Loucy (cell line): ENCODE results near the gene TNFRSF25.

Experiments
- H2AFZ ChIP-seq: fragments of 200-600 bp; sonication (generic); 2 replicates; pipeline ENCODE4 v1.6.0; 2016; ENCODE audit warnings: antibody characterized with exemption, mild to moderate bottlenecking, low read length, moderate library complexity
- H3F3A ChIP-seq: fragments of 200-600 bp; 2 replicates; pipeline ENCODE4 v1.6.0; 2016; ENCODE audit warnings: antibody characterized with exemption, low read depth, mild to moderate bottlenecking
- H3K27me3 ChIP-seq: fragments of 200-600 bp; sonication (generic); 2 replicates; pipeline ENCODE4 v1.6.1; 2014; ENCODE audit warnings: low read length, mild to moderate bottlenecking; ENCODE audit not compliant: insufficient read depth, poor library complexity, severe bottlenecking
- H3K36me3 ChIP-seq: fragments of 200-600 bp; sonication (generic); 2 replicates; pipeline ENCODE4 v1.6.1; 2016; ENCODE audit warnings: low read length; ENCODE audit not compliant: insufficient read depth
- H3K4me1 ChIP-seq: fragments of 200-600 bp; sonication (generic); 2 replicates; pipeline ENCODE4 v1.5.1; 2014; ENCODE audit warnings: low read length, mild to moderate bottlenecking; ENCODE audit not compliant: insufficient read depth, poor library complexity, severe bottlenecking
- H3K4me2 ChIP-seq: fragments of 200-600 bp; sonication (generic); 2 replicates; pipeline ENCODE4 v1.6.0; 2014; ENCODE audit warnings: antibody characterized with exemption, low read length, low read depth, mild to moderate bottlenecking; ENCODE audit not compliant: poor library complexity, severe bottlenecking
- H3K4me3 ChIP-seq: fragments of 200-600 bp; sonication (generic); 2 replicates; pipeline ENCODE4 v1.5.1; 2014; ENCODE audit warnings: low read length, mild to moderate bottlenecking, mixed read lengths; ENCODE audit not compliant: poor library complexity, severe bottlenecking
- H3K79me2 ChIP-seq: fragments of 200-600 bp; sonication (generic); 2 replicates; pipeline ENCODE4 v1.6.1; 2014; ENCODE audit warnings: low read length; ENCODE audit not compliant: insufficient read depth
- H3K9ac ChIP-seq: fragments of 200-600 bp; sonication (generic); 2 replicates; pipeline ENCODE4 v1.6.0; 2014; ENCODE audit warnings: mild to moderate bottlenecking, low read depth, low read length, moderate library complexity; ENCODE audit not compliant: poor library complexity, severe bottlenecking
- H3K9me2 ChIP-seq: fragments of 200-600 bp; sonication (generic); replicated peaks from 2 replicates; pipeline ENCODE4 v1.6.1; 2016; ENCODE audit warnings: low read depth, low read length, mixed read lengths
- H3K9me3 ChIP-seq: fragments of 200-600 bp; sonication (generic); 2 replicates; pipeline ENCODE4 v1.6.1; 2014; ENCODE audit warnings: mild to moderate bottlenecking, antibody characterized with exemption, low read length, low read depth; ENCODE audit not compliant: insufficient read depth
- H4K20me1 ChIP-seq: fragments of 200-600 bp; sonication (generic); 2 replicates; pipeline ENCODE4 v1.6.0; 2014; ENCODE audit warnings: antibody characterized with exemption, low read length, mild to moderate bottlenecking; ENCODE audit not compliant: insufficient read depth, poor library complexity, severe bottlenecking
- EZH2phosphoT487 ChIP-seq: fragments of 200-600 bp; IDR thresholded peaks from 2 replicates; pipeline ENCODE4 v1.6.1; 2018; ENCODE audit warnings: antibody characterized with exemption, mild to moderate bottlenecking, moderate library complexity, borderline replicate concordance
- TF ChIP-seq, protein P1 (sequence below): fragments of 200-600 bp; sonication (generic); conservative IDR thresholded peaks from 2 replicates; pipeline ENCODE4 v1.5.1; 2014; ENCODE audit warnings: mild to moderate bottlenecking, antibody characterized with exemption, low read length

TNFRSF25 gene

DNA sequence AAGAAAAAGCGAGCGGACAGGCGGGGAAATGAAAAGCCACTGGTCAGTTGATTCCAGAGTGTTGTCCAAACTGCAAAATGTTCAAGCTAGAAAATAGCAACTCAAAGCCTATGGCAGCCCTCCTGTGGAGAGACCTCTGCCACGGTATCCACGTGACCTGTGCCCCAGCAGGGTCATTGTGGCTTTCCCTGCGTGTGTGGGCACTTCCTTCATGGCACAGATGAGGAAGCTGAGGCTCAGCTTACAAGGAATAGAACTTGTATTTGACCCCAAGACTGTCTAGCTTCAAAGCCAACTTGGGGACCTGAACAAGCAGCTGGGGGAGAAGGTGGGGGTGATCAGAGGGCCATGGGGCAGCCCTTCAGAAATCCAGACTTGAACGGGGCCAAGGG, 41.1 kb upstream of the TNFRSF25 start:
- no peak overlapping the region for H3K4me2 ChIP-seq
- H3K36me3 ChIP-seq, result no peaks in the 10 kb centered on the region
- H3K9me2 ChIP-seq, result no peaks in the 10 kb centered on the region
- H3K4me1 ChIP-seq, result no peaks in the 10 kb centered on the region
- no peaks in the 10 kb centered on the region for H3K79me2 ChIP-seq
- H4K20me1 ChIP-seq, result no peaks in the 10 kb centered on the region
- TF ChIP-seq, protein P1, sequence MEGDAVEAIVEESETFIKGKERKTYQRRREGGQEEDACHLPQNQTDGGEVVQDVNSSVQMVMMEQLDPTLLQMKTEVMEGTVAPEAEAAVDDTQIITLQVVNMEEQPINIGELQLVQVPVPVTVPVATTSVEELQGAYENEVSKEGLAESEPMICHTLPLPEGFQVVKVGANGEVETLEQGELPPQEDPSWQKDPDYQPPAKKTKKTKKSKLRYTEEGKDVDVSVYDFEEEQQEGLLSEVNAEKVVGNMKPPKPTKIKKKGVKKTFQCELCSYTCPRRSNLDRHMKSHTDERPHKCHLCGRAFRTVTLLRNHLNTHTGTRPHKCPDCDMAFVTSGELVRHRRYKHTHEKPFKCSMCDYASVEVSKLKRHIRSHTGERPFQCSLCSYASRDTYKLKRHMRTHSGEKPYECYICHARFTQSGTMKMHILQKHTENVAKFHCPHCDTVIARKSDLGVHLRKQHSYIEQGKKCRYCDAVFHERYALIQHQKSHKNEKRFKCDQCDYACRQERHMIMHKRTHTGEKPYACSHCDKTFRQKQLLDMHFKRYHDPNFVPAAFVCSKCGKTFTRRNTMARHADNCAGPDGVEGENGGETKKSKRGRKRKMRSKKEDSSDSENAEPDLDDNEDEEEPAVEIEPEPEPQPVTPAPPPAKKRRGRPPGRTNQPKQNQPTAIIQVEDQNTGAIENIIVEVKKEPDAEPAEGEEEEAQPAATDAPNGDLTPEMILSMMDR, result no peak
- no peak for TF ChIP-seq EZH2phosphoT487
- no peaks in the 10 kb centered on the region for H3K9me3 ChIP-seq
- H3K4me3 ChIP-seq, result no peak overlapping the region
- H3K27me3 ChIP-seq, result no peaks in the 10 kb centered on the region
- no peaks in the 10 kb centered on the region for H3F3A ChIP-seq
- H2AFZ ChIP-seq, result no peak overlapping the region
- H3K9ac ChIP-seq, result no peak overlapping the region

DNA sequence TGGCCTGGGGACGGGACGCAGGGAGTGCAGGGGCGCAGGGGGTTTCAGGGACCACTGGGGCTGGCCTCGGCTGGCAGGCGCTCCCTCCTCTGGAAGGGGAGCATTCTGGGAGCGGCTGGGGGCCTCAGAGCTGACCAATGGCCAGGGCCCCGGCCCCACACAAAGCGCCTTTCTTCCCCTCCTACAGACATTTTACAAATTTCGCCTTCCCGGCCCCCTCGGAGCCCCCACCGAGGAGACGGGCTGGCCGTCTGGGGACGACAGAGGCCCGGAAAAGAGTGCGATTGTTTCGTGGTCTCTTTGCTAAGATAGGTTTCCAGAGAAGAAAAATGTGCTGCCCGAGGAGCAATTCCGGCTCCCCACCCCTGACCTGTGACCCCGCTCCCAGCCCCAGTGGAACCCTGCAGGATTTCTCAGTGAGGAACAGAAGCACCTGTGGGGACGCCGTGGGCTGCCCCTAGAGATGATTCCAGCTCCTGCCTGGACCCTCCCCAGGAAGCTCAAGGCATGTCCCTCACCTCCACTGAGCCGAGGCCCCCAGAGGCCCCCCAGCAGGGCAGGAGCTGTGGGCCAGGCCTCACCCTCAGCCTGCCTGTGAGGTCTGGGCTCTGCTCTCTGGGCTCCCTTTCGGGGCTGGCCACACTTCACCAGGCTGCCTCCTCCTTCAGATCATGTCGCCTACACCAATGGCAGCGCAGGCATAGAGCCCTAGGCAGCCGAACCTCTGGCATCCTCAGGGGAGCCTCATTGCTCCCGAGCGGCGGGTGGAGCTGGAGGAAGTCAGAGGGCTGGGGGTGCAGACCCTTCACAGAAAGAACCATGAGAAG, 40.5 kb upstream of the TNFRSF25 start:
- no peaks in the 10 kb centered on the region for H3K36me3 ChIP-seq
- no peak for TF ChIP-seq EZH2phosphoT487
- TF ChIP-seq, protein P1, result no peak
- no peak overlapping the region for H3K4me3 ChIP-seq
- H3K27me3 ChIP-seq, result no peaks in the 10 kb centered on the region
- no peaks in the 10 kb centered on the region for H3K4me1 ChIP-seq
- H3K9me2 ChIP-seq, result no peaks in the 10 kb centered on the region
- no peak overlapping the region for H3K9ac ChIP-seq
- H3F3A ChIP-seq, result no peaks in the 10 kb centered on the region
- H3K4me2 ChIP-seq, result no peak overlapping the region
- no peak overlapping the region for H2AFZ ChIP-seq
- no peaks in the 10 kb centered on the region for H4K20me1 ChIP-seq
- H3K79me2 ChIP-seq, result no peaks in the 10 kb centered on the region
- no peaks in the 10 kb centered on the region for H3K9me3 ChIP-seq

DNA sequence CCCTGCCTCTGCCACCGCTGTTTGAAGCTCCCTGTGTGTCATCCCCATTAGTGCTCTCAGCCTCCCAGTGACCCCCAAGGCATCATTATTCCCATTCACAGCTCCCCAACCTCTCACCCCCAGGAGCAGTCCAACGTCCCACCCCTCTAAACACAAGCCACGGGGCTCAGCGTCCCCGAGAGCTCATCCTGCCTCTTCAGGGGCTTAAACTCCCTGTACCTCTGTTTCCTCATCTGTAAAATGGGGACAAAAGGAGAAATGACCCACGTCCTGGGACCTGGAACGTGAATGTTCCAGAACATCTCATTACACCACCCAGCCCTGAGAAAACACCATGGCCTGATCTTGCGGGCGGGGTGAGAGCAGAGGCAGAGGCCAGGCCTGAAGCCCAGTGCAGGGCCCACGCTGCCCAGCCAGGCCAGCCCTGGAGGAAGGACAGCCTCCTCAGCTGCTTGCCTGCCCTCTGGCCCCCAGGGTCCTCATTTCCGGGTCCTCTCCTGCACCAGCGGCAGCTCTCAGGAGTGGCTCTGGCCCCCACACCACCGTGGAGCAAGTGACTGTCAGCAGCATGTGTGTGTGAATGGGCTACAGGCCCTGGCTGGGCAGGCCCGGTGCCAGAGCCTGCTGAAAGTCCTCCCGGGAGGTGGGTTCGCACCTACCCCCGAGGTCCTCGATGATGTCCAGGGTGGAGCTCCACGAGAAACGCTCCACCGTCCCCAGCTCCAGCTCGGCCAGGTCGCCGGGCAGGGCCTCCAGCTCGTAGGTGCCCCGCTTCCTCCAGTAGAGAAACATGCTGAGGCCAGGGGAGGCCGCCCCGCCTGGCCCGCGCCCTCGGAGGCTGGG, 39.6 kb upstream of the TNFRSF25 start:
- Histone ChIP-seq H3K9me2 (no peaks in the 10 kb centered on the region), H3K9ac (no peak overlapping the region)
- TF ChIP-seq, protein P1, result no peak
- TF ChIP-seq EZH2phosphoT487, result no peak

More for the DNA sequence above, 39.6 kb upstream of the TNFRSF25 start:
- Histone ChIP-seq H3K9me3 (no peaks in the 10 kb centered on the region), H4K20me1 (no peaks in the 10 kb centered on the region), H3K4me1 (no peaks in the 10 kb centered on the region), H3K4me2 (no peak overlapping the region), H3K4me3 (no peak overlapping the region), H3K36me3 (no peaks in the 10 kb centered on the region), H3K79me2 (no peaks in the 10 kb centered on the region), H3F3A (no peaks in the 10 kb centered on the region), H2AFZ (no peak overlapping the region), H3K27me3 (no peaks in the 10 kb centered on the region)
